Neural progenitor cell (in vitro differentiated cells): ENCODE measurements around the gene MCTP2. TPM values are rescaled to one million over a fixed set of nuclear protein-coding genes. Genes with fewer than 3 reads are reported as not detected.

Source experiments
- DNase-seq: peaks from one replicate; pipeline ENCODE4 v3.0.0-alpha.2; 2016; ENCODE audit warnings: low spot score
- H2AFZ ChIP-seq: fragments of 200-600 bp; sonication (generic); replicated peaks from 2 replicates; pipeline ENCODE4 v1.6.1; 2016; ENCODE audit warnings: antibody characterized with exemption
- H3F3A ChIP-seq: fragments of 200-600 bp; sonication (generic); 2 replicates; pipeline ENCODE4 v1.6.1; 2016; ENCODE audit warnings: antibody characterized with exemption, low read depth
- H3K27ac ChIP-seq: fragments of 200-600 bp; sonication (generic); 2 replicates; pipeline ENCODE4 v1.5.1; 2016; ENCODE audit warnings: mild to moderate bottlenecking
- H3K27me3 ChIP-seq: fragments of 200-600 bp; sonication (generic); 2 replicates; pipeline ENCODE4 v1.6.1; 2016; ENCODE audit warnings: mild to moderate bottlenecking, moderate library complexity
- H3K36me3 ChIP-seq: fragments of 200-600 bp; sonication (generic); 2 replicates; pipeline ENCODE4 v1.5.1; 2016
- H3K4me1 ChIP-seq: fragments of 200-600 bp; sonication (generic); 2 replicates; pipeline ENCODE4 v1.6.1; 2016; ENCODE audit warnings: mixed run types
- H3K4me2 ChIP-seq: fragments of 200-600 bp; sonication (generic); 2 replicates; pipeline ENCODE4 v1.6.1; 2016
- H3K4me3 ChIP-seq: fragments of 200-600 bp; sonication (generic); 2 replicates; pipeline ENCODE4 v1.5.1; 2016
- H3K79me2 ChIP-seq: fragments of 200-600 bp; sonication (generic); 2 replicates; pipeline ENCODE4 v1.6.1; 2016; ENCODE audit warnings: low read depth
- H3K9ac ChIP-seq: fragments of 200-600 bp; sonication (generic); 2 replicates; pipeline ENCODE4 v1.6.1; 2016
- H3K9me3 ChIP-seq: fragments of 200-600 bp; sonication (generic); 2 replicates; pipeline ENCODE4 v1.5.1; 2016; ENCODE audit warnings: low read depth
- H4K20me1 ChIP-seq: fragments of 200-600 bp; sonication (generic); 2 replicates; pipeline ENCODE4 v1.6.1; 2016; ENCODE audit warnings: low read depth
- H3K27ac Mint-ChIP-seq: 3 replicates; pipeline ENCODE4 v1.8.0; 2021; ENCODE audit warnings: mixed read lengths
- H3K27me3 Mint-ChIP-seq: 2 replicates; pipeline ENCODE4 v1.8.0; 2022; ENCODE audit warnings: low read depth, mild to moderate bottlenecking, inconsistent platforms, moderate library complexity, mixed read lengths; ENCODE audit not compliant: insufficient read depth
- H3K36me3 Mint-ChIP-seq: 3 replicates; pipeline ENCODE4 v1.8.0; 2021; ENCODE audit warnings: mixed read lengths
- H3K4me1 Mint-ChIP-seq: 3 replicates; pipeline ENCODE4 v1.8.0; 2021; ENCODE audit warnings: mixed read lengths
- H3K4me3 Mint-ChIP-seq: 3 replicates; pipeline ENCODE4 v1.8.0; 2021; ENCODE audit warnings: mild to moderate bottlenecking, moderate library complexity, mixed read lengths
- H3K9me3 Mint-ChIP-seq: 3 replicates; pipeline ENCODE4 v1.8.0; 2020; ENCODE audit warnings: mixed read lengths
- EZH2 ChIP-seq: fragments of 200-600 bp; sonication (generic); IDR thresholded peaks from 2 replicates; pipeline ENCODE4 v1.6.1; 2017; ENCODE audit warnings: antibody characterized with exemption, mild to moderate bottlenecking, moderate library complexity
- EZH2phosphoT487 ChIP-seq: fragments of 200-600 bp; sonication (generic); IDR thresholded peaks from 2 replicates; pipeline ENCODE4 v1.6.1; 2017; ENCODE audit warnings: antibody characterized with exemption
- total RNA-seq: library from RNA; depleted of rRNA; stranded (reverse); fragments of >200 nt; gene quantifications from 2 replicates; pipeline ENCODE4 v1.2.3, GENCODE V29; 2015; ENCODE audit warnings: low replicate concordance
- TF ChIP-seq, protein P1 (sequence below): fragments of 200-600 bp; sonication (generic); IDR thresholded peaks from 2 replicates; pipeline ENCODE4 v1.5.1; 2017; ENCODE audit warnings: antibody characterized with exemption, mild to moderate bottlenecking

The MCTP2 gene
- total RNA-seq, 1 donor from 2014 or later = 0.17 TPM

DNA sequence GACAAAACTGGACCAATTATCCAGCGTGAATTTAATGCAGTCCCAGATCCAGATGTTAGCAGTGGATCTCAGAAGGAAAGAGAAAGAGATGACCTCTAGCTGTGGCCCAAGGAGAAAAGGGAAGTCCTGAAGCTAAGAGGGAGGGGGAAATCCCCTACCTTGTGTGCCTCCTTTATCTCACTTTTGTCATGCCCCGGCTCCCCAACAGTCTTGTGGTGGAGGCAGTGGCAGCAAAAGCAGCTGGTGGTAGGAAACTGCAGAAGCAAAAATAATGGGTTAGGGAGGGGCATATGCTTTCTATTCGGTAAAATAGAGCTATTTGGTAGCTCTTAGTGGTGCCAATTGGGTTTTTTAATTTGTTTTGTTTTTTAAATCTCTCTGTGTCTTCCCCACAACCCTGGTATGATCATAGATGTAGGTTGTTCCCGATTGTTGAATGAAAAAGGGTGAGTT lies 56.5 kb downstream of the MCTP2 start:
- Mint-ChIP-seq H3K27me3 (no peaks in the 10 kb centered on the region), H3K36me3 (no peaks in the 10 kb centered on the region), H3K27ac (no peak overlapping the region), H3K4me1 (peaks cover 11% of the 10 kb centered on the region), H3K9me3 (peaks cover 6% of the 10 kb centered on the region), H3K4me3 (no peak overlapping the region)
- Histone ChIP-seq H3K4me2 (no peak overlapping the region), H3K27ac (no peak overlapping the region), H3K4me1 (peaks cover 7% of the 10 kb centered on the region), H3K27me3 (no peaks in the 10 kb centered on the region), H3K79me2 (no peaks in the 10 kb centered on the region), H3K9me3 (no peaks in the 10 kb centered on the region), H3K36me3 (no peaks in the 10 kb centered on the region), H4K20me1 (no peaks in the 10 kb centered on the region), H3K4me3 (no peak overlapping the region), H3F3A (no peaks in the 10 kb centered on the region), H3K9ac (no peak overlapping the region), H2AFZ (peak overlapping the region; percentile 11)
- DNase-seq = no peak
- TF ChIP-seq, protein P1, sequence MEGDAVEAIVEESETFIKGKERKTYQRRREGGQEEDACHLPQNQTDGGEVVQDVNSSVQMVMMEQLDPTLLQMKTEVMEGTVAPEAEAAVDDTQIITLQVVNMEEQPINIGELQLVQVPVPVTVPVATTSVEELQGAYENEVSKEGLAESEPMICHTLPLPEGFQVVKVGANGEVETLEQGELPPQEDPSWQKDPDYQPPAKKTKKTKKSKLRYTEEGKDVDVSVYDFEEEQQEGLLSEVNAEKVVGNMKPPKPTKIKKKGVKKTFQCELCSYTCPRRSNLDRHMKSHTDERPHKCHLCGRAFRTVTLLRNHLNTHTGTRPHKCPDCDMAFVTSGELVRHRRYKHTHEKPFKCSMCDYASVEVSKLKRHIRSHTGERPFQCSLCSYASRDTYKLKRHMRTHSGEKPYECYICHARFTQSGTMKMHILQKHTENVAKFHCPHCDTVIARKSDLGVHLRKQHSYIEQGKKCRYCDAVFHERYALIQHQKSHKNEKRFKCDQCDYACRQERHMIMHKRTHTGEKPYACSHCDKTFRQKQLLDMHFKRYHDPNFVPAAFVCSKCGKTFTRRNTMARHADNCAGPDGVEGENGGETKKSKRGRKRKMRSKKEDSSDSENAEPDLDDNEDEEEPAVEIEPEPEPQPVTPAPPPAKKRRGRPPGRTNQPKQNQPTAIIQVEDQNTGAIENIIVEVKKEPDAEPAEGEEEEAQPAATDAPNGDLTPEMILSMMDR = no peak
- TF ChIP-seq EZH2 (no peak), EZH2phosphoT487 (no peak)

DNA sequence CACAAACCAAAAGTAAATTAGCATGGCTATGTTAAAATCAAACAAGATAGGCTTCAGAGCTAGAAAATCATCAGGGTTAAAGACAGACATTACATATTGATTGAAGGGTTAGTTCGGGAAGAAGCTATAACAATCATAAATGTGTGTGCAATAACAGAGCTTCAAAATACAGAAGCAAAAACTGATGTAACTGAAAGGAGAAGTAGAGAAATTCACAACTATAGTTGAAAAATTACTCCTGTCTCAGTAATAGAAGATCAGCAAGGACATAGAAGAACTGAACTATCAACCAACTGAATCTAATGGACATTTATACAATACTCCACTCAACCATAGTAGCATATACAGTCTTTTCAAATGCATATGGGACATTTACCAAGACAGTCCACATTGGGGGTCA lies 59.4 kb downstream of the MCTP2 start:
- Histone ChIP-seq H3F3A (no peaks in the 10 kb centered on the region), H3K4me3 (no peak overlapping the region), H4K20me1 (no peaks in the 10 kb centered on the region), H3K9me3 (no peaks in the 10 kb centered on the region), H3K9ac (no peak overlapping the region), H3K4me2 (no peak overlapping the region), H3K36me3 (no peaks in the 10 kb centered on the region), H3K27ac (no peak overlapping the region), H2AFZ (no peak overlapping the region), H3K79me2 (no peaks in the 10 kb centered on the region), H3K27me3 (no peaks in the 10 kb centered on the region), H3K4me1 (peaks cover 7% of the 10 kb centered on the region)
- no peak for DNase-seq
- TF ChIP-seq, protein P1 = no peak
- peaks cover 8% of the 10 kb centered on the region for H3K4me1 Mint-ChIP-seq
- H3K27me3 Mint-ChIP-seq = no peaks in the 10 kb centered on the region
- peaks cover 6% of the 10 kb centered on the region for H3K9me3 Mint-ChIP-seq
- no peak overlapping the region for H3K27ac Mint-ChIP-seq
- no peaks in the 10 kb centered on the region for H3K36me3 Mint-ChIP-seq
- no peak overlapping the region for H3K4me3 Mint-ChIP-seq

DNA sequence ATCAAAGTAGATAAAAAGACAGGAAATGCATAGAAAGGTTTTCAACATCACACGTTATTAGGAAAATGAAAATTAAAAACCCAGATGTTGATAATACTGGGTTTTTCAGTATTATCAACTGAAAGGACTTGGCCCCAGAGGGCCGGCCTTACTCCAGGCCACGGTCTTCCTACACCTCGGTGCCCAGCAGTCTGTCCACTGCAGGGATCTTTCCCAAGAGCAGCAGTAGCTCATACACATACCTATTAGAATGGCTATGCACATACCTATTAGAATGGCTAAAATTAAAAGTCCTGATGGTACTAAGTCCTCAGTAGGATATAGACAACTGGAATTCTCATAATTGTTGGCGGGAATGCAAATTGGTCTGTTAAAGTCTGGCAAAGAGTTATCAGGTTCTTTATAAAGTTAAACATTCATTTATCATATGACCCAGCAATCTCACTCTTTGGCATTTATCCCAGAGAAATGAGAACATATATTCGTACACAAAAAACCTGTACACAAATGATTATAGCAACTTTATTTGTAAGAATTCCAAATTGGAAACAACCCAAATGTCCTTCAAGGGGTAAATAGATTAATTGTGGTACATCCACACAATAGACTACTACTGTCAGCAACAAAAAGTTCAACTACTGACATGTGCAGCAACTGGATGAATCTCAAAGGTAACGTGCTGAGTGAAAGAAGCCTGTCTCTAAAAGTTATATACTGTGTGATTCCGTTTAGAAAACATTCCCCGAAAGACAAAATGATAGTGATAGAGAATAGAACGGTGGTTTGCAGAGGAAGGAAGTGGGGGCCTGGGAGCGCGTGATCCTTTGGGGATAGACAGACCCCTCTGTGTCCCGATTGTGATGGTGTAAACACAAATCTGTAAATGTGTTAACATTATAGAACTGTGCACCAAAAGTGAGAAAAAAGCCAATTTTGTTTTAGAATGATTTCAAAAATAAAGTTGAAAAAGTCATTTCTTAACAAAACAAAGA lies 62.3 kb downstream of the MCTP2 start:
- no peak overlapping the region for H3K4me3 Mint-ChIP-seq
- no peak for DNase-seq
- Histone ChIP-seq H3K27me3 (no peaks in the 10 kb centered on the region), H3K9ac (no peak overlapping the region), H3K4me3 (no peak overlapping the region), H3K27ac (no peak overlapping the region), H4K20me1 (no peaks in the 10 kb centered on the region), H2AFZ (peak overlapping the region; percentile 26), H3K36me3 (no peaks in the 10 kb centered on the region), H3K4me2 (no peak overlapping the region), H3F3A (no peaks in the 10 kb centered on the region), H3K4me1 (no peaks in the 10 kb centered on the region), H3K79me2 (no peaks in the 10 kb centered on the region), H3K9me3 (no peaks in the 10 kb centered on the region)
- H3K4me1 Mint-ChIP-seq = peaks cover 3% of the 10 kb centered on the region
- TF ChIP-seq, protein P1 = no peak
- TF ChIP-seq EZH2 (no peak), EZH2phosphoT487 (no peak)
- no peaks in the 10 kb centered on the region for H3K36me3 Mint-ChIP-seq
- no peaks in the 10 kb centered on the region for H3K27me3 Mint-ChIP-seq
- H3K27ac Mint-ChIP-seq = no peak overlapping the region
- H3K9me3 Mint-ChIP-seq = peaks cover 6% of the 10 kb centered on the region
